ENCODE data around the gene CLRN2. TPM values are rescaled to one million over a fixed set of nuclear protein-coding genes. Genes with fewer than 3 reads are reported as not detected.

Gene CLRN2
- total RNA-seq, 2 donors from 2014 or later, result not detected

DNA sequence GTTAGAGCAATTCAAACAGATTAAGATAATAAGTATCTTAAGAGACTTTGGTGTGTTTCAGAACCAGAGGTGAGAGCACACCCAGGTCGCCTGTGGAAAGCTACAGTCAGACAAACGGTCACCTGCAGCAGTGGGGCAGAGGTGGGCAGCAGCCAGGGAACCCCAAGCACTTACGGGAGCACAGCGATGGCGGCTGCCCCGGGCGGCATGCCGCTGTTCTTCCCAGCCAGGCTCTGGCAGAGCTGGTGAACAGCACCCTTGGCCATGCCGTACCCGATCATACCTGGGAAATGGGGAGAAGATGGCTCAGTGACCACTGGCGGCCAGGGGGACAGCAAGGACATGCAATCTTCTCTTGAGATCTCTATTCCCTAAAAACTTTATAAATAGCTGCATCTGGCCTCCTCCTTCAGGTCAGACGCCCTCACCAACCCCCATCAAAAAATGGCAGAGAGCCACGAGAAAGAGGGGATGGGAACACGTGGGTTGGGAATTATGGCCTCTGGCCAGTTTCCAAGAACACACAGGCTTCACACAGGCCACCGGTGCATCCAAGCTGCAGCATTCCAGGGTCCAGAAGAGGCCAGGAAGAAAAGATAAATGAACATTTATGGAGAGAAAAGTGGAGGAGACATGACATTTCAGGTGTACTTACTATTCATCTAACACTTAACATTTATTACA, 22.8 kb upstream of the CLRN2 start:
- H3K4me1 Mint-ChIP-seq (ENCODE audit: low read depth), result peaks cover 14% of the 10 kb centered on the region
- H3K27ac Mint-ChIP-seq, result peak overlapping the region; percentile 5
- H3K4me3 Mint-ChIP-seq, result no peak overlapping the region
- H3K36me3 Mint-ChIP-seq (ENCODE audit: insufficient read depth in 2 of 2), result peaks cover 2 to 13% of the 10 kb centered on the region in 2 donors
- no peak for ATAC-seq (replicated peaks in 1 of 2)
- no peaks in the 10 kb centered on the region for H3K27me3 Mint-ChIP-seq (ENCODE audit: low read depth)
- no peaks in the 10 kb centered on the region for H3K9me3 Mint-ChIP-seq
- DNase-seq, result no peak

DNA sequence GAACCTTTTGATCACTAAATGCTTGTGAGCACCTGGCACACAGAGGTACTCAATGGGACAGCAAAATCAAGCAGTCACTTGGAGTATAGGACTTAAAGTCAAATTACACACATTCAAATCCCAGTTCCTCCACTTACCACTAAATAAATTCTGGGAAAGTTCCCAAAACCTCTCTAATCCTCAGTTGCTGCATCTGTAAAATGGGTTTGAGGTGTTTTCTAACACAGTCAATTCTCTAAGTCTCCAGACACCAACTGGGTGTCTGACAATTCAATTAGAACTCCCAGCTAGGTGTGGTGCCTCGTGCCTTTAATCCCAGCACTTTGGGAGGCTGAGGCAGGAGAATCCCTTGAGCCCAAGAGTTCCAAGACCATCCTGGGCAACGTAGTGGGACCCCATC, 22.1 kb upstream of the CLRN2 start:
- Mint-ChIP-seq H3K9me3 (no peaks in the 10 kb centered on the region), H3K27ac (no peak overlapping the region), H3K27me3 (ENCODE audit: low read depth) (no peaks in the 10 kb centered on the region), H3K4me3 (no peak overlapping the region), H3K4me1 (ENCODE audit: low read depth) (peaks cover 14% of the 10 kb centered on the region), H3K36me3 (ENCODE audit: insufficient read depth in 2 of 2) (peaks cover 2 to 13% of the 10 kb centered on the region in 2 donors)
- ATAC-seq (replicated peaks in 1 of 2) (no peak), DNase-seq (no peak)

DNA sequence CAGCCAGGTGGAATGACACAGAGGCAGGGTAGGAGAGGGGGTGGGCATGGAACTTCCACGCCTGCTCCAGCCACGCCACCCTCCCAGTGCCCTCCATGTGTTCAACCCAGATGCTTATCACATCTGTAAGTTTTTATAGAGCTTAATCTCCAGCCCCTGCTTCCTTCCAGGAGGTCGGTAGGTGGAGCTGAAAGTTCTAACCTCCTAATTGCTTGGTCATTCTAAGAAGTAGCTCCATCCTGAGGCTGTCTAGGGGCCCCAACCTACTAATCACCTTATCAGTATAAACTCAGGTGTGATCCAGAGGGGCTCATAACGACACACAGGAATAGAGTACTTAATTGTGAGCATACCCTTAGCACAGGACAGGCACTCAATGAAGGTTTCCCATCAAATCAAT, 21.3 kb upstream of the CLRN2 start:
- Mint-ChIP-seq H3K4me3 (no peak overlapping the region), H3K27me3 (ENCODE audit: low read depth) (no peaks in the 10 kb centered on the region), H3K4me1 (ENCODE audit: low read depth) (peaks cover 14% of the 10 kb centered on the region), H3K27ac (no peak overlapping the region), H3K36me3 (ENCODE audit: insufficient read depth in 2 of 2) (peaks cover 5 to 12% of the 10 kb centered on the region in 2 donors), H3K9me3 (no peaks in the 10 kb centered on the region)
- no peak for ATAC-seq (replicated peaks in 1 of 2)
- DNase-seq, result no peak

DNA sequence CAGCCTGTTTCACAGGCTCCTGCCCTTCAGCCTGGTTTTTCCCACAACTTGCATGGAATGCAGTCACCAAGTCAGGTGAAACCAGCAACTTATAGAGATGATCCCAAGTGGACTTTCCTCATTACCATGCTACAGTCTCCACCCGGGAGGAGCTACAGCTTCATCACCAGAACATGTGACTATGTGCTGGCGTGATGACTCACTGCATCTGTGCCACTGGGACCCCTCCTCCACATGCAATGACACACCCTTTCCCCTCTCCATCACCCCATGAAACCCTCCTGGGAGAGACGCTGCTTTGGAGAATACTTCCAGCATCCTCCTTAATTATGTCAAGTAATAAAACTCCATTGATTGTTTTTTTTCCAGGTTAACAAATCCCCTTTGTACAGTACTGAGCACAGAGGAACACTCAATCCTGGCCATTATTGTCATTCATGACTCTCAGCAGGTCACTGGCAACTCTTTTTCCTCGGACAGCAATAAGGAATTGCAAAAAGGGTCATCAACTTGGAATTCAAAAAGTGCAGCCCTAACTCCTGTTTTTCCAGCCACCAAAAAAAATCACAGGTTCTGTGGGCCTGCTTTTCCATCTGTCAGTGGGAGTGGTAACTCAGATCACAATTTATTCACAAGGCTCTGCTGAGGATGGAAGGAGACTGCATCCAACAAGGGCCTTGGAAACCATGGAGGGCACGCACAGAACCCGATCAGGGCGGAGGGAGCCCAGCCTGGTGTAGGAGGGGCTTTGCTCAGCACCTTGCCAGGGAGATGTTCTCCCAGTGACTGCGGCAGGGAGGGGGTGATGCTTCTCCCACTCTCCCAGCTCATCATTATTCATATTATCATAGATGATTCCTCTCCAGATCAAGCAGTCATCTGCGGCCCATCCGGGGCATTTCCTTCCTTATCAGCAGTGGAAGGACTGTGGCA, 20.4 kb upstream of the CLRN2 start:
- Mint-ChIP-seq H3K36me3 (ENCODE audit: insufficient read depth in 2 of 2) (peaks cover 2 to 8% of the 10 kb centered on the region in 2 donors), H3K4me1 (ENCODE audit: low read depth) (peaks cover 14% of the 10 kb centered on the region), H3K9me3 (no peaks in the 10 kb centered on the region), H3K4me3 (no peak overlapping the region), H3K27ac (no peak overlapping the region), H3K27me3 (ENCODE audit: low read depth) (no peaks in the 10 kb centered on the region)
- ATAC-seq (replicated peaks in 1 of 2), result peak; percentile 46 to 49
- peak in 1 of 2 donors; percentile 5 for DNase-seq

DNA sequence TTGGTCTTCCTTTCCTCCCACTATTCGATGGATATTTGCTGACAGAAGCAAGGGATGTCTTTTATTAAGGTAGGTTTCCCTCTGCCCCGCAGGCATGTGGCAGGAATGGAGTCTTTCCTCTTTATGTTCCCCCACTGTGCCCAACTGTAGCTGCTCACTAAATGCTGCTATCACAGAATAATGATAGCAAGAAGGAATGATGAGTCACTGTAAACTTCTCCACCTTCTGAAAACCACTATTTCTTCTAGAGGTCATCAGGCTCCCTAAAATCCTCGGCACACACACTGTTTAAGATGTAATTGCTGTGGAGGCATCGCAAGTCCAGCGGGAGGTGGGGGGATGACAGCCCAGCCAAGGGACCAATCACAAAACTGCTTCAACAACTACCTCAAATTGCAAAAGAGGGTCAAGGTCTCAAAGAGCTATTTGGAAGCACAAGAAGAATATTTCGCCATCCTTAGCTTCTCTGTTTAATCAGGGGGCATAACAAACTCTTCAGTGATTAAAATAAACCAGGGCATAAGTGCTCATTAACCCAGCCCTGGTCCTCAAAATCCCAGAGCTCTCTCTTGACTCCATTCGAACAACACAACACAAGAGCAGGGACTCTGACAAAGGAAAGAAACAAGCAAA, 17.0 kb upstream of the CLRN2 start:
- H3K27ac Mint-ChIP-seq, result peak overlapping the region; percentile 22
- no peak for DNase-seq
- H3K9me3 Mint-ChIP-seq, result no peaks in the 10 kb centered on the region
- peaks cover 6 to 19% of the 10 kb centered on the region in 2 donors for H3K36me3 Mint-ChIP-seq (ENCODE audit: insufficient read depth in 2 of 2)
- no peak for ATAC-seq (replicated peaks in 1 of 2)
- no peak overlapping the region for H3K4me3 Mint-ChIP-seq
- H3K27me3 Mint-ChIP-seq (ENCODE audit: low read depth), result no peaks in the 10 kb centered on the region
- H3K4me1 Mint-ChIP-seq (ENCODE audit: low read depth), result peaks cover 21% of the 10 kb centered on the region

DNA sequence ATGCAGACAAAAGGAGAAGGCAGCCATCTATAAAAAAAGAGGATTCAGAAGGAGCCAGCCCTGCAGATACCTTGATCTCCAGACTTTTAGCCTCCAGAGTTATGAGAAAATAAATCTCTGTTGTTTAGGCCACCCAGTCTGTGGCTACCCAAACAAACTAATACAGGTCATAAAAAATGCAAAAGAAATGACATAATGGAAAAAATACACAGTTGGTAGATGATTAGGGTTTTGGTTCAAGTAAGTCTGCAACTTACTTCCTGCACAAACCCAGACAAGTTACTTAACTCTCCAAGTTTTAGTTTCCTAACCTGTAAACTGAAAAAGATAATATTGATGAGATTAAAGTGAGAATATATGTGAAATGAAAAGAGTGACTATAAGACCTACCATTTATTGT, 14.4 kb upstream of the CLRN2 start:
- ATAC-seq (replicated peaks in 1 of 2) (no peak), DNase-seq (no peak)
- Mint-ChIP-seq H3K4me1 (ENCODE audit: low read depth) (peaks cover 7% of the 10 kb centered on the region), H3K27ac (peak overlapping the region; percentile 33), H3K4me3 (no peak overlapping the region), H3K9me3 (no peaks in the 10 kb centered on the region), H3K27me3 (ENCODE audit: low read depth) (no peaks in the 10 kb centered on the region), H3K36me3 (ENCODE audit: insufficient read depth in 2 of 2) (peaks cover 11 to 23% of the 10 kb centered on the region in 2 donors)

DNA sequence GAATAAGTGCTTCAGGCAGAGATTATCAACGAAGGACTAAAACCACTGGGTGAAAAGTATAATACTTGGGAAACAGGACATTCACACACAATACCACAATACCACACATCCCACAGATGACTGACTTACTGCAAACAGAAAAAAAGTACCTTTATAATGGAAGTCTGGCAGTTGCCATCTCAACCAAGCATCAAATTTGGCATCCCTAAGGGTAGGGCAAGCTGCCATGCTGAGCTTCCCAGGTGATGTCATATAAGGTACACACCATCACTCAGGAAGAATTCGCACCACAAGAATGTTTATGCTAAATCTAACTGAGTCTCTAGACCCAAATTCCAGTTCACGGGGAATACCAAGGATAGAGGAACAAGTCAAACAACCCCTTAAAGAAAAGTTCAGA, 12.2 kb upstream of the CLRN2 start:
- Mint-ChIP-seq H3K4me1 (ENCODE audit: low read depth) (peaks cover 17% of the 10 kb centered on the region), H3K4me3 (no peak overlapping the region), H3K9me3 (no peaks in the 10 kb centered on the region), H3K27me3 (ENCODE audit: low read depth) (no peaks in the 10 kb centered on the region), H3K27ac (no peak overlapping the region), H3K36me3 (ENCODE audit: insufficient read depth in 2 of 2) (peaks cover 11 to 26% of the 10 kb centered on the region in 2 donors)
- ATAC-seq (replicated peaks in 1 of 2) (no peak), DNase-seq (no peak)

DNA sequence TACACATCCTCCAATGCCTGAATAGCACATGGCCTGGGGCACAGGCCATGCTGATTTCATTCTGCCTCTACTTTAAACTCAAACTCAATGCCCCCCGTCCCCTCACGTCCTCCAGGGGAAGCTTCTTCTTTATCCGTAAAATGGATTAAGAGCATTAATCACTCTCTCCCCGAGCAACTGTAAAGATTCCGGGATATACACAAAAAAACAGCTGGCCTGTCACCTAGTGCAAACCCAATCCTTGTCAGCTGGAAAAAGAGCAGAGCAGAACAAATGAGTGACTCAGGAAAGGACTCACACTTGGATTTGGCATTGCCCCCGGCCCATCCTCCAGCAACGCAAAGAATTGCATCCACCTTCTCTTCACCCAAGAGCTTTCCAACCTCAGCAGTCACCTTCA, 10.9 kb upstream of the CLRN2 start:
- Mint-ChIP-seq H3K4me1 (ENCODE audit: low read depth) (peaks cover 17% of the 10 kb centered on the region), H3K9me3 (no peaks in the 10 kb centered on the region), H3K27ac (peak overlapping the region; percentile 8), H3K4me3 (no peak overlapping the region), H3K27me3 (ENCODE audit: low read depth) (no peaks in the 10 kb centered on the region), H3K36me3 (ENCODE audit: insufficient read depth in 2 of 2) (peaks cover 8 to 26% of the 10 kb centered on the region in 2 donors)
- DNase-seq (no peak), ATAC-seq (replicated peaks in 1 of 2) (no peak)

DNA sequence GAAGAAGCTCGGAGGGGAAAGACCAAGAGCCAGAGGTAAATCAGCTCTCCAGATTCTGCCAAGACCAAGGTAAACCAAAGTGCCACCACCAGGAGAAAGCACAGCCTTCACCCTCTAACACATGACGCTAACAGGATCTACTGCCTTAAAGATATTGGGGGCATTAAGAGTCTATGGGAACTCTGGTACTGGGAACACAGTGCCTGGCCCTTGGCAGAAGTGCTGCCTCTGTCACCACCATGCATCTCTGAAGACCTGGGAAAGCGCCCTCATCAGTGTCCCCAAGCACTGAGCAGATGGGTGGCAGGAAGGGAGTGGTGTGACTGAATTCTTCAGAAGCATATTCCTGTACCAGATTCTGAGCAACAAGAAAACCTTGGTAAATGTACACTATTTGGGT, 4.4 kb upstream of the CLRN2 start:
- no peak for ATAC-seq (replicated peaks in 1 of 2)
- peaks cover 1 to 5% of the 10 kb centered on the region in 2 donors for H3K36me3 Mint-ChIP-seq (ENCODE audit: insufficient read depth in 2 of 2)
- peak overlapping the region; percentile 61 for H3K27ac Mint-ChIP-seq
- H3K4me1 Mint-ChIP-seq (ENCODE audit: low read depth), result peaks cover 44% of the 10 kb centered on the region
- peak overlapping the region; percentile 96 to 97 for H3K4me3 Mint-ChIP-seq
- no peak for DNase-seq
- H3K27me3 Mint-ChIP-seq (ENCODE audit: low read depth), result peaks cover under 1% of the 10 kb centered on the region
- H3K9me3 Mint-ChIP-seq, result no peaks in the 10 kb centered on the region

DNA sequence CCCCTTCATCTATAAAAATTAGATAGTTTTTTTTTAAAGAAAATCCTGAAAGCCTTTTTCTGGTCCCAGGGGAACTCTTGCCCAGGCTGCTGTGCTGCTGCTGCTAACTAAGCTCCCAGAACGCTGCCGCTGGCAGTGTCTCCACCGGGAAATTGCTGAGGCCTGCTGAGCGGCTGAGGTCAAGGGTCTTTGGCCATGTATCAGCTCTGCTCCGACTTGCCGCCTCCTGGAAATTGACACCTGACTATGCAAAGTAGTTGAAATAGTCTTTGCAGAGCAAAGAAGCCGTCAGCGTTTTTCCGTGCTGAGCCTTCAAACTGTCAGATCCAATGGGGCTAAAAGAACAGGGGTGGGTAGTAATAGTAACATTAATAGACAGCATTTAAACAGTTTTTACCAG, 3.9 kb upstream of the CLRN2 start:
- H3K4me3 Mint-ChIP-seq, result peak overlapping the region; percentile 96 to 97
- DNase-seq, result no peak
- no peaks in the 10 kb centered on the region for H3K9me3 Mint-ChIP-seq
- H3K4me1 Mint-ChIP-seq (ENCODE audit: low read depth), result peaks cover 44% of the 10 kb centered on the region
- peaks cover 5% of the 10 kb centered on the region for H3K27me3 Mint-ChIP-seq (ENCODE audit: low read depth)
- ATAC-seq (replicated peaks in 1 of 2), result no peak
- H3K27ac Mint-ChIP-seq, result peak overlapping the region; percentile 61
- H3K36me3 Mint-ChIP-seq (ENCODE audit: insufficient read depth in 2 of 2), result peaks cover 1 to 5% of the 10 kb centered on the region in 2 donors

DNA sequence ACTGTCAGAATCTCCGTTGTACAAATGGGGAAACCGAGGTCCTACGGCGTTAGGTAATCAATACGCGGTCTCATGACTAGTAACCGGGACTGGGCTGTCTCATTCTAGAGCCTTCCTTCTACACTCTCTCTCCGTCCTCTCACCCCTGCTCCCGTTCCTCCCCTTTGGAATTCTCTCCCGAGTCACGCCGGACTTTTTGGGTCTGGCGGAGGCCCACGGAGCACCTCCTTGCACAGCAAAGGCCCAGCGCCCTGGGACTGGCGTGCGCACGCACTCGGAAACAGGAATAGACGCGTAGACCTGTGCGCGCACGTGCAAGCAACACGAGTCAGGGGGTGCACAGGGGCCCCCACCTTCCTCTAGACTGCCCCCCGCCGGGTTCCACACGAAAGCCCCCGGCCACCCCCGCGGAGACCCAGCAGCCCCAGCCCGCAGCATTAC, 3.4 kb upstream of the CLRN2 start:
- Mint-ChIP-seq H3K9me3 (no peaks in the 10 kb centered on the region), H3K4me1 (ENCODE audit: low read depth) (peaks cover 42% of the 10 kb centered on the region), H3K27ac (peak overlapping the region; percentile 80), H3K4me3 (peak overlapping the region; percentile 96 to 97), H3K36me3 (ENCODE audit: insufficient read depth in 2 of 2) (peaks cover 1 to 4% of the 10 kb centered on the region in 2 donors), H3K27me3 (ENCODE audit: low read depth) (peaks cover 7% of the 10 kb centered on the region)
- ATAC-seq (replicated peaks in 1 of 2) (peak; percentile 65 to 66), DNase-seq (peak; percentile 48 to 50)

DNA sequence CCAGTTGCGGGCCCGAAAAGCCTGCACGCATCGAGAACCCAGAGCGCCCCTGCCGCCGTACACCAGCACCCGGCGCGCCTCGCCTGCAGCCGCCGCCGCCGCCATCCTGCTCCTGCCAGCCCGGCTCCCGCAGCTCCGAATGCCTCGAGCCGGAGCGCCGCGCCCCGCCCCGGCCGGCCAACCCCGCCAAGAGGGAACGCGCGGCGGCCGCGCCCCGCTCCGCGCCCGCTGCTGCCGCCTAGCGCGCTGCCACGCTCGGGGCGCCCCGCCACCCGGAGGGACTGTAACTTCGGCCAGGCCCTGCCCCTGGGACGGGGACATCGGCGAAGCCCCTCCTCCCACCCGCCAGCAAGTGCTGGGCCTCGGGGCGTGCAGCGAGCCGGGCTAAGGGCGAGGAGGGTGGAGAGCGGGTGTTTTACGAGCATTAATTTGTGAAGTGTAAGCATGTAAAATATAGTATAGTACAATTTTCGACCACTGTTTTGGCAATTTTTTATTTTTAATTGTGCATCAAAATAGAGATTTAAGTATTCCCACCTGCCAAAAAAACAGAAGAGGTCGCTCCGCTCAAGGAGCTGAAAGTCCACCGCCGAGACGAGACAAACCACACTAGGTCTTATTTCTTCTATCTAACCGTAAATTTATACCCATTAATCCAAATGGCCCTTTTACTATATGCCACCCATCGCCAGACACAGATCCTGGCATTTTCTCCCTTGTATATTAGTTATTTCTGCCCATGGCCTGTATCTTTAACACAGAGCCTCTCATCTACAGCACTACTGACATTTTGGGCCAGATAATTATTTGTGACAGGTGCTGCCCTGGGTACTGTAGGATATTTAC, 2.8 kb upstream of the CLRN2 start, which contains the start of gene QDPR:
Gene QDPR (minus strand): TSS at position 141 of the 846 bp plus-strand sequence. CDS start 36 bp downstream, at position 105.
- peaks cover 14% of the 10 kb centered on the region for H3K27me3 Mint-ChIP-seq (ENCODE audit: low read depth)
- peak; percentile 88 to 90 for DNase-seq
- H3K9me3 Mint-ChIP-seq, result no peaks in the 10 kb centered on the region
- peaks cover 1 to 2% of the 10 kb centered on the region in 2 donors for H3K36me3 Mint-ChIP-seq (ENCODE audit: insufficient read depth in 2 of 2)
- H3K4me3 Mint-ChIP-seq, result peak within 1 kb of the TSS; percentile 96 to 97
- ATAC-seq (replicated peaks in 1 of 2), result peak; percentile 97
- H3K4me1 Mint-ChIP-seq (ENCODE audit: low read depth), result peaks cover 36% of the 10 kb centered on the region
- peak within 1 kb of the TSS; percentile 88 for H3K27ac Mint-ChIP-seq

Measured in activated T-cell treated with anti-CD3 and anti-CD28 coated beads, Interleukin-2, amount 50 U/mL, for 72 hours (primary cell).